ENCODE data around the gene NEAT1. TPM values are rescaled to one million over a fixed set of nuclear protein-coding genes. Genes with fewer than 3 reads are reported as not detected.

NEAT1 gene
- total RNA-seq, 4 donors from 2014 or later = 24.1 to 472 (median 32.8) TPM

GRCh38 chr11:65382804-65383368 lies 39.7 kb upstream of the NEAT1 start:
- in situ Hi-C loops (cut with MboI; ENCODE audit: low sequenced_read_pairs in 4 of 4) = loop anchor here in 1 of 4 donors (5.0 kb wide), 1 partner anchor 34 kb away; no protein-coding TSS in a partner anchor
- DNase-seq = peak in 1 of 2 donors; percentile 97
- intact Hi-C loops (cut with DNase I; ENCODE audit: low total_unique reads) = loop anchor here (1.0 to 2.0 kb wide), 4 partner anchors 34 to 127 kb away; no protein-coding TSS in a partner anchor

GRCh38 chr11:65383778-65384177 lies 38.8 kb upstream of the NEAT1 start:
- DNase-seq (no peak), ATAC-seq (no peak)
- Histone ChIP-seq H3K9me3 (no peaks in the 10 kb centered on the region), H3K4me1 (peaks cover 52 to 63% of the 10 kb centered on the region in 2 donors), H3K27me3 (no peaks in the 10 kb centered on the region), H3K27ac (peak overlapping the region; percentile 96 to 100 (median 98)), H3K36me3 (peaks cover 0 to 4% of the 10 kb centered on the region in 2 donors), H3K4me3 (no peak overlapping the region)
- intact Hi-C loops (cut with DNase I; ENCODE audit: low total_unique reads) (loop anchor here (2.0 kb wide), 1 partner anchor 33 kb away; no protein-coding TSS in a partner anchor), in situ Hi-C loops (cut with MboI; ENCODE audit: low sequenced_read_pairs in 4 of 4) (loop anchor here in 1 of 4 donors (5.0 kb wide), 1 partner anchor 34 kb away; no protein-coding TSS in a partner anchor)
- TF ChIP-seq POLR2A (IDR thresholded peaks at IDR 0.05) (no peak), CTCF (IDR thresholded peaks at IDR 0.05 in 4 of 5, conservative IDR thresholded peaks at IDR 0.05 in 1 of 5) (no peak)

More at GRCh38 chr11:65382804-65383368, 39.7 kb upstream of the NEAT1 start:
- Histone ChIP-seq H3K36me3 (no peaks in the 10 kb centered on the region), H3K27me3 (no peaks in the 10 kb centered on the region), H3K4me3 (peak overlapping the region; percentile 46 to 63 (median 54)), H3K9me3 (no peaks in the 10 kb centered on the region), H3K27ac (peak overlapping the region; percentile 96 to 100 (median 98)), H3K4me1 (peaks cover 52 to 56% of the 10 kb centered on the region in 2 donors)
- peak in 1 of 2 donors; percentile 0 for ATAC-seq
- TF ChIP-seq CTCF (IDR thresholded peaks at IDR 0.05 in 4 of 5, conservative IDR thresholded peaks at IDR 0.05 in 1 of 5) (no peak), POLR2A (IDR thresholded peaks at IDR 0.05) (peak; percentile 14 to 51)

GRCh38 chr11:65384301-65384889 lies 38.2 kb upstream of the NEAT1 start:
- Histone ChIP-seq H3K27ac (peak overlapping the region; percentile 96 to 100 (median 98)), H3K9me3 (no peaks in the 10 kb centered on the region), H3K27me3 (no peaks in the 10 kb centered on the region), H3K4me1 (peaks cover 52 to 65% of the 10 kb centered on the region in 2 donors), H3K4me3 (no peak overlapping the region), H3K36me3 (peaks cover 0 to 5% of the 10 kb centered on the region in 2 donors)
- intact Hi-C loops (cut with DNase I; ENCODE audit: low total_unique reads) = no loop called here
- in situ Hi-C loops (cut with MboI; ENCODE audit: low sequenced_read_pairs in 4 of 4) = loop anchor here in 1 of 4 donors (5.0 kb wide), 1 partner anchor 33 kb away; no protein-coding TSS in a partner anchor
- DNase-seq (no peak), ATAC-seq (no peak)
- no peak for TF ChIP-seq POLR2A (IDR thresholded peaks at IDR 0.05)
- no peak for TF ChIP-seq CTCF (IDR thresholded peaks at IDR 0.05 in 4 of 5, conservative IDR thresholded peaks at IDR 0.05 in 1 of 5)

GRCh38 chr11:65386307-65387140 lies 36.1 kb upstream of the NEAT1 start, which contains the start of gene FRMD8:
Gene FRMD8, plus strand, starts transcription at chr11:65386637. Its CDS starts 400 bp downstream, at chr11:65387037.
- DNase-seq (peak; percentile 85 to 92), ATAC-seq (peak; percentile 46 to 48)
- H3K36me3 ChIP-seq = peaks cover 0 to 5% of the 10 kb centered on the region in 2 donors
- no peaks in the 10 kb centered on the region for H3K27me3 ChIP-seq
- peak within 1 kb of the TSS; percentile 74 to 86 (median 78) for H3K4me3 ChIP-seq
- TF ChIP-seq CTCF (IDR thresholded peaks at IDR 0.05 in 4 of 5, conservative IDR thresholded peaks at IDR 0.05 in 1 of 5) = no peak
- TF ChIP-seq POLR2A (IDR thresholded peaks at IDR 0.05) = peak; percentile 96 to 97
- H3K27ac ChIP-seq = peak within 1 kb of the TSS; percentile 96 to 100 (median 98)
- peaks cover 61 to 69% of the 10 kb centered on the region in 2 donors for H3K4me1 ChIP-seq
- in situ Hi-C loops (cut with MboI; ENCODE audit: low sequenced_read_pairs in 4 of 4) (no loop called here), intact Hi-C loops (cut with DNase I; ENCODE audit: low total_unique reads) (no loop called here)
- H3K9me3 ChIP-seq = no peaks in the 10 kb centered on the region

All from gastrocnemius medialis (tissue), 4 donors.